Measurements from ENCODE around the gene GRHL3. TPM values are rescaled to one million over a fixed set of nuclear protein-coding genes. Genes with fewer than 3 reads are reported as not detected.

Gene GRHL3
- total RNA-seq, 2 experiments from 2014 or later, result not detected

GRCh38 chr1:24303600-24303999 is 15.6 kb upstream of the GRHL3 start:
- CTCF ChIA-PET, result no interaction called here
- Mint-ChIP-seq H3K4me3 (no peak overlapping the region), H3K4me1 (ENCODE audit: low read depth) (no peaks in the 10 kb centered on the region), H3K27ac (no peak overlapping the region), H3K36me3 (ENCODE audit: low read depth) (no peaks in the 10 kb centered on the region), H3K27me3 (peaks cover 47% of the 10 kb centered on the region), H3K9me3 (no peaks in the 10 kb centered on the region)
- no peaks in the 10 kb centered on the region for H3K9me3 ChIP-seq (ENCODE audit: control insufficient read depth in 1 of 2, insufficient read depth in 1 of 2, low read length in 2 of 2)
- H3K4me3 ChIP-seq (ENCODE audit: low read length), result no peak overlapping the region
- no peak for DNase-seq
- H3K27me3 ChIP-seq (ENCODE audit: control insufficient read depth in 1 of 2, insufficient read depth in 2 of 2, low read length in 2 of 2), result peaks cover 7 to 10% of the 10 kb centered on the region in 2 experiments
- POLR2A ChIA-PET, result no interaction called here
- no peak for TF ChIP-seq CTCF (IDR thresholded peaks at IDR 0.05)
- H3K36me3 ChIP-seq (ENCODE audit: insufficient read depth, low read length), result no peaks in the 10 kb centered on the region
- intact Hi-C loops (cut with DNase I, micrococcal nuclease), result no loop called here
- H3K4me1 ChIP-seq (ENCODE audit: insufficient read depth, low read length), result no peaks in the 10 kb centered on the region
- H3K27ac ChIP-seq (ENCODE audit: low read depth in 1 of 2, low read length in 2 of 2), result no peak overlapping the region
- ATAC-seq (ENCODE audit: poor library complexity), result no peak

- H3K27me3 Mint-ChIP-seq, result peaks cover 41% of the 10 kb centered on the region
- no peak overlapping the region for H3K27ac Mint-ChIP-seq
- Histone ChIP-seq H3K27ac (ENCODE audit: low read depth in 1 of 2, low read length in 2 of 2) (no peak overlapping the region), H3K9me3 (ENCODE audit: control insufficient read depth in 1 of 2, insufficient read depth in 1 of 2, low read length in 2 of 2) (no peaks in the 10 kb centered on the region), H3K36me3 (ENCODE audit: insufficient read depth, low read length) (no peaks in the 10 kb centered on the region), H3K4me1 (ENCODE audit: insufficient read depth, low read length) (no peaks in the 10 kb centered on the region), H3K27me3 (ENCODE audit: control insufficient read depth in 1 of 2, insufficient read depth in 2 of 2, low read length in 2 of 2) (peaks cover 7 to 10% of the 10 kb centered on the region in 2 experiments), H3K4me3 (ENCODE audit: low read length) (no peak overlapping the region)
- no peak for DNase-seq
- no peaks in the 10 kb centered on the region for H3K36me3 Mint-ChIP-seq (ENCODE audit: low read depth)
- no peak for TF ChIP-seq CTCF (IDR thresholded peaks at IDR 0.05)
- H3K4me1 Mint-ChIP-seq (ENCODE audit: low read depth), result no peaks in the 10 kb centered on the region
- intact Hi-C loops (cut with DNase I, micrococcal nuclease), result no loop called here
- no peak for ATAC-seq (ENCODE audit: poor library complexity)
- ChIA-PET POLR2A (no interaction called here), CTCF (no interaction called here)
- H3K9me3 Mint-ChIP-seq, result no peaks in the 10 kb centered on the region
- H3K4me3 Mint-ChIP-seq, result no peak overlapping the region
These were observed 14.4 kb upstream of the GRHL3 start for GRCh38 chr1:24304763-24305162.

- no peaks in the 10 kb centered on the region for H3K36me3 Mint-ChIP-seq (ENCODE audit: low read depth)
- ChIA-PET POLR2A (no interaction called here), CTCF (interaction anchor here (1.0 kb wide), 1 partner anchor 11 kb away, joined by 3 read pairs; the partner anchor contains the start of gene GRHL3)
- H3K9me3 Mint-ChIP-seq, result no peaks in the 10 kb centered on the region
- H3K4me3 ChIP-seq (ENCODE audit: low read length), result no peak overlapping the region
- no peaks in the 10 kb centered on the region for H3K4me1 ChIP-seq (ENCODE audit: insufficient read depth, low read length)
- H3K4me1 Mint-ChIP-seq (ENCODE audit: low read depth), result no peaks in the 10 kb centered on the region
- no peak overlapping the region for H3K4me3 Mint-ChIP-seq
- H3K9me3 ChIP-seq (ENCODE audit: control insufficient read depth in 1 of 2, insufficient read depth in 1 of 2, low read length in 2 of 2), result no peaks in the 10 kb centered on the region
- H3K36me3 ChIP-seq (ENCODE audit: insufficient read depth, low read length), result no peaks in the 10 kb centered on the region
- DNase-seq (no peak), ATAC-seq (ENCODE audit: poor library complexity) (no peak)
- no peaks in the 10 kb centered on the region for H3K27me3 ChIP-seq (ENCODE audit: control insufficient read depth in 1 of 2, insufficient read depth in 2 of 2, low read length in 2 of 2)
- intact Hi-C loops (cut with DNase I, micrococcal nuclease), result no loop called here
- TF ChIP-seq CTCF (IDR thresholded peaks at IDR 0.05), result no peak
- no peak overlapping the region for H3K27ac ChIP-seq (ENCODE audit: low read depth in 1 of 2, low read length in 2 of 2)
- no peak overlapping the region for H3K27ac Mint-ChIP-seq
- H3K27me3 Mint-ChIP-seq, result peaks cover 26% of the 10 kb centered on the region
These were observed 10.7 kb upstream of the GRHL3 start for GRCh38 chr1:24308365-24309015.

Measured in CD4-positive, alpha-beta T cell (primary cell).